NCI-H2227 (cell line): Measurements from ENCODE around the gene LEP.
"Not testable (repeated sequence)": the region's sequence is repeated elsewhere in the genome, so short reads cannot be mapped to it uniquely, and the experiment has no call there.

Experiments used
- DNase-seq: peaks from one replicate; lab custom pipeline; 2025; ENCODE audit not compliant: unreplicated experiment; lab: John Stamatoyannopoulos, UW

LEP gene

GRCh38 chr7:128271471-128271941 is 30.4 kb downstream of the LEP start:
- DNase-seq, result peak; percentile 64

GRCh38 chr7:128271942-128272481 is 30.9 kb downstream of the LEP start:
- DNase-seq, result peak; percentile 66

- DNase-seq, result no peak
Observed at GRCh38 chr7:128274246-128274883, 33.3 kb downstream of the LEP start.

- no peak for DNase-seq
Observed at GRCh38 chr7:128274884-128275603, 34.0 kb downstream of the LEP start.

- DNase-seq, result no peak
Observed at GRCh38 chr7:128275681-128276080, 34.6 kb downstream of the LEP start.

- DNase-seq, result no peak
Observed at GRCh38 chr7:128278366-128278765, 37.3 kb downstream of the LEP start.

GRCh38 chr7:128279124-128279713 is 38.1 kb downstream of the LEP start:
- no peak for DNase-seq

GRCh38 chr7:128280451-128280850 is 39.4 kb downstream of the LEP start:
- not testable (repeated sequence) for DNase-seq

- DNase-seq, result no peak
Observed at GRCh38 chr7:128281605-128282380, 40.7 kb downstream of the LEP start.

- no peak for DNase-seq
Observed at GRCh38 chr7:128284102-128284501, 43.0 kb downstream of the LEP start.

GRCh38 chr7:128287556-128287955 is 46.5 kb downstream of the LEP start:
- DNase-seq, result no peak

GRCh38 chr7:128298004-128298403 is 56.9 kb downstream of the LEP start:
- not testable (repeated sequence) for DNase-seq

- DNase-seq, result no peak
Observed at GRCh38 chr7:128299109-128299607, 58.1 kb downstream of the LEP start.

GRCh38 chr7:128302139-128302538 is 61.1 kb downstream of the LEP start:
- peak; percentile 48 for DNase-seq

GRCh38 chr7:128303133-128303532 is 62.1 kb downstream of the LEP start:
- DNase-seq, result no peak

- no peak for DNase-seq
Observed at GRCh38 chr7:128303643-128304042, 62.6 kb downstream of the LEP start.

- DNase-seq, result no peak
Observed at GRCh38 chr7:128304212-128304611, 63.1 kb downstream of the LEP start.

- no peak for DNase-seq
Observed at GRCh38 chr7:128307061-128307460, 66.0 kb downstream of the LEP start.
